ENCODE data around the gene ZSCAN26. TPM values are rescaled to one million over a fixed set of nuclear protein-coding genes. Genes with fewer than 3 reads are reported as not detected.

The ZSCAN26 gene
- total and polyA plus RNA-seq, 2 of the 4 experiments (the other 2 are of a cell fraction), result 13.1 to 42.1 TPM

GRCh38 chr6:28296520-28297060, 29.6 kb downstream of the ZSCAN26 start:
- in situ Hi-C loops (cut with MboI; ENCODE audit: low sequenced_read_pairs) (no loop called here), intact Hi-C loops (cut with micrococcal nuclease) (no loop called here), dilution Hi-C loops (cut with HindIII; ENCODE audit: low sequenced_read_pairs, unreplicated experiment) (no loop called here)
- H4K8ac ChIP-seq (ENCODE audit: low read depth in 2 of 2, low read length in 2 of 2), result no peak overlapping the region
- H3K79me1 ChIP-seq (ENCODE audit: low read depth in 1 of 2, low read length in 2 of 2), result no peaks in the 10 kb centered on the region
- H2BK5ac ChIP-seq (ENCODE audit: low read depth, low read length, poor library complexity, severe bottlenecking), result no peak overlapping the region
- no peak overlapping the region for H3K18ac ChIP-seq (ENCODE audit: low read depth, low read length)
- H2BK20ac ChIP-seq (ENCODE audit: low read depth, low read length), result no peak overlapping the region
- no peak overlapping the region for H3K27ac ChIP-seq (ENCODE audit: insufficient read depth, low read length)
- H2BK120ac ChIP-seq (ENCODE audit: low read depth, low read length), result no peak overlapping the region
- no peak overlapping the region for H3K4ac ChIP-seq (ENCODE audit: low read depth, low read length)
- no peak overlapping the region for H2AFZ ChIP-seq (replicated peaks; ENCODE audit: low read length, poor library complexity)
- H4K91ac ChIP-seq (ENCODE audit: insufficient read depth, low read depth, low read length), result no peak overlapping the region
- TF ChIP-seq MAZ (IDR thresholded peaks at IDR 0.05; ENCODE audit: borderline replicate concordance, low read depth, low read length) (no peak), MXI1 (IDR thresholded peaks at IDR 0.05; ENCODE audit: borderline replicate concordance, low read depth, low read length) (no peak), CHD1 (IDR thresholded peaks at IDR 0.05; ENCODE audit: low read depth, low read length) (no peak), RAD21 (IDR thresholded peaks at IDR 0.05; ENCODE audit: low read length) (no peak), CTCF (conservative IDR thresholded peaks at IDR 0.05; ENCODE audit: low read depth, low read length) (no peak), NFE2L2 (IDR thresholded peaks at IDR 0.05; ENCODE audit: low read depth, low read length) (no peak), BHLHE40 (IDR thresholded peaks at IDR 0.05; ENCODE audit: low read depth, low read length) (no peak), RCOR1 (IDR thresholded peaks at IDR 0.05; ENCODE audit: insufficient replicate concordance, low read length) (no peak), ELK1 (IDR thresholded peaks at IDR 0.05; ENCODE audit: borderline replicate concordance, low read depth, low read length) (no peak), POLR2A (IDR thresholded peaks at IDR 0.05; ENCODE audit: low read depth, low read length) (no peak), SMC3 (IDR thresholded peaks at IDR 0.05; ENCODE audit: low read depth, low read length) (no peak), MAFK (IDR thresholded peaks at IDR 0.05; ENCODE audit: low read depth, low read length) (no peak), FOS (IDR thresholded peaks at IDR 0.05; ENCODE audit: low read depth, low read length) (no peak), CEBPB (IDR thresholded peaks at IDR 0.05; ENCODE audit: low read depth, low read length) (no peak), RFX5 (IDR thresholded peaks at IDR 0.05; ENCODE audit: low read depth, low read length) (no peak), USF2 (IDR thresholded peaks at IDR 0.05; ENCODE audit: low read depth, low read length) (no peak)
- no peak overlapping the region for H2AK5ac ChIP-seq (ENCODE audit: low read depth, low read length)
- no peak overlapping the region for H3K4me3 ChIP-seq (ENCODE audit: insufficient read depth, low read depth, low read length)
- ChIA-PET POLR2A (ENCODE audit: unreplicated experiment) (no interaction called here), CTCF (no interaction called here)
- no peaks in the 10 kb centered on the region for H3K27me3 ChIP-seq (ENCODE audit: control insufficient read depth, insufficient read depth, low read length)
- H3K4me2 ChIP-seq (ENCODE audit: low read depth, low read length), result no peak overlapping the region
- no peaks in the 10 kb centered on the region for H3K4me1 ChIP-seq (ENCODE audit: control insufficient read depth, insufficient read depth, low read length)
- no peak for ATAC-seq (ENCODE audit: low read depth)
- H4K5ac ChIP-seq (ENCODE audit: low read depth, low read length), result no peak overlapping the region
- no peak overlapping the region for H2AK9ac ChIP-seq (replicated peaks; ENCODE audit: low read depth, low read length, poor library complexity)
- no peaks in the 10 kb centered on the region for H4K20me1 ChIP-seq (ENCODE audit: insufficient read depth, low read length)
- no peak overlapping the region for H3K56ac ChIP-seq (ENCODE audit: extremely low read depth, insufficient read depth, low read length)
- H3K36me3 ChIP-seq (ENCODE audit: control insufficient read depth, insufficient read depth, low read length), result peaks cover 7% of the 10 kb centered on the region
- H3K9ac ChIP-seq (ENCODE audit: low read depth, low read length), result no peak overlapping the region
- H3K9me1 ChIP-seq (ENCODE audit: insufficient read depth, low read length), result no peaks in the 10 kb centered on the region
- H3K14ac ChIP-seq (replicated peaks; ENCODE audit: low read depth, low read length), result no peak overlapping the region
- H3K9me3 ChIP-seq (ENCODE audit: control insufficient read depth, insufficient read depth, low read length), result no peaks in the 10 kb centered on the region
- no peak for DNase-seq
- no peak overlapping the region for H3K23ac ChIP-seq (ENCODE audit: low read depth, low read length)
- no peak overlapping the region for H2BK15ac ChIP-seq (ENCODE audit: low read depth, low read length)
- BruUV-seq (replicated peaks), result no TSS peak
- WGBS, 2 experiments (ENCODE audit: extremely low coverage in 2 of 2, insufficient read length in 1 of 2), result 100% methylated on average over 2 of the region's 7 CpGs; no CpG with 5 or more reads in 1 of the 2 experiments

Measured in IMR-90 (cell line).